ENCODE results near the gene ARMCX1. TPM values are rescaled to one million over a fixed set of nuclear protein-coding genes. Genes with fewer than 3 reads are reported as not detected.

The ARMCX1 gene
- total RNA-seq = 56.1 and 59.1 TPM in 2 replicates

DNA sequence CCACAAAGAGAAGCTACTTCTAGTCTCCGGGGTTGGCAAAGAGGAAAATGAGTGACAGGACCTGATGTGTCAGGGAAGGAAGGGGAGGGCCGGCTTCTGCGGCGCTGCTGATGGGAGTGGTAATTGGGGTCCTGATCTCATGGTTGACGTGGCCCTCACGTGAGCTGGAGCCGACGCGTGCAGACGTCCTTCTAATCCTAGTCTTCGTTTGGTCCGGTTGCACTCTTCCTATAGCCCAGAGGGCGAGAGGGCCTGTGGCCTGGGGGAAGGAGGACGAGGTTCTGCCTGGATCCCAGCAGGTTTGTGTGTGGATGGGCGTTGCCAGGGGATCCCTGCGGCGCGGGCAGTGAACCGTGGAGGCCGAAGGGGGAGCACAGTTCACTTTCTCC is at the start of gene ARMCX1:
ARMCX1 (plus strand) TSS at position 186 of the 389 bp plus-strand sequence. CDS start 2,384 bp downstream, outside the sequence.

Other genes starting within 250 kb of the ARMCX1 start
- gene TIMM8A, start 201.8 kb upstream of the ARMCX1 start, total RNA-seq = 2.7 and 4.7 TPM in 2 replicates
- not detected in 2 replicates for gene BTK, start 164.4 kb upstream of the ARMCX1 start, total RNA-seq
- 270 and 465 TPM in 2 replicates for gene RPL36A, start 159.5 kb upstream of the ARMCX1 start, total RNA-seq
- gene GLA, start 142.6 kb upstream of the ARMCX1 start, total RNA-seq = 11.0 and 13.4 TPM in 2 replicates
- 55.3 and 60.6 TPM in 2 replicates for gene HNRNPH2, start 142.3 kb upstream of the ARMCX1 start, total RNA-seq
- gene ARMCX4, start 65.1 kb upstream of the ARMCX1 start, total RNA-seq = 3.9 and 7.5 TPM in 2 replicates
- gene ARMCX6, start 67.5 kb downstream of the ARMCX1 start, total RNA-seq = 30.3 and 35.0 TPM in 2 replicates
- gene ARMCX3, start 72.6 kb downstream of the ARMCX1 start, total RNA-seq = 81.5 and 82.8 TPM in 2 replicates
- gene ARMCX2, start 109.3 kb downstream of the ARMCX1 start, total RNA-seq = 86.7 and 111 TPM in 2 replicates

All from hair follicle dermal papilla cell (primary cell).